Endothelial cell of umbilical vein (primary cell): Measurements from ENCODE around the gene MGST1. TPM values are rescaled to one million over a fixed set of nuclear protein-coding genes. Genes with fewer than 3 reads are reported as not detected.

ENCODE experiments used
- BruUV-seq: library from RNA; stranded (reverse); fragments of 400-500 nt; replicated peaks from 2 replicates; lab custom pipeline; 2021; lab: Mats Ljungman, UMichigan
- CTCF ChIA-PET: fragments of 300-600, 350-600 bp; sonication (Branson Sonifier 250); formaldehyde crosslinking; loops from one replicate; lab custom pipeline; 2021; ENCODE audit warnings: antibody characterized with exemption, inconsistent platforms; lab: Charles Lee
- POLR2A ChIA-PET: fragments of 300-600, 350-600 bp; sonication (Branson Sonifier 250); formaldehyde crosslinking; loops from one replicate; lab custom pipeline; 2021; ENCODE audit warnings: antibody characterized with exemption, inconsistent platforms; lab: Charles Lee
- DNase-seq: peaks from one replicate; pipeline ENCODE4 v3.0.0-alpha.2; 2011; ENCODE audit warnings: low read depth, low spot score
- FAIRE-seq: peaks from 2 replicates; lab custom pipeline; 2011; peaks lifted over from hg19 to GRCh38; lab: Jason Lieb, UNC
- H2AFZ ChIP-seq: 2 replicates; pipeline ENCODE4 v1.6.0; 2012; ENCODE audit warnings: low read depth, low read length, control low read depth, inconsistent platforms
- H3K27ac ChIP-seq: 2 replicates; pipeline ENCODE4 v1.5.1; 2011; ENCODE audit warnings: low read depth, mild to moderate bottlenecking, control low read depth, low read length, moderate library complexity; ENCODE audit not compliant: insufficient read depth
- H3K27me3 ChIP-seq, 2 experiments: 2 replicates each; pipeline versions ENCODE4 v1.6.0 to v1.6.1; 2011; ENCODE audit warnings: low read length in 2 of 2, mixed read lengths in 1 of 2; ENCODE audit not compliant: control insufficient read depth in 2 of 2, insufficient read depth in 2 of 2
- H3K36me3 ChIP-seq, 2 experiments: 2 replicates in 1 of 2; 3 replicates in 1 of 2; pipeline ENCODE4 v1.5.1; 2011; ENCODE audit warnings: low read length in 2 of 2, mild to moderate bottlenecking in 1 of 2, moderate library complexity in 1 of 2; ENCODE audit not compliant: control insufficient read depth in 2 of 2, insufficient read depth in 2 of 2; ENCODE audit errors: extremely low read depth in 1 of 2
- H3K4me1 ChIP-seq: 3 replicates; pipeline ENCODE4 v1.5.1; 2011; ENCODE audit warnings: mild to moderate bottlenecking, low read length; ENCODE audit not compliant: control insufficient read depth, insufficient read depth; ENCODE audit errors: extremely low read depth
- H3K4me2 ChIP-seq: 2 replicates; pipeline ENCODE4 v1.6.1; 2011; ENCODE audit warnings: low read length, control low read depth, mixed read lengths; ENCODE audit not compliant: insufficient read depth
- H3K4me3 ChIP-seq, 3 experiments: fragments of 200-600 bp in 1 of 3; sonication (generic), shearing (Covaris generic) in 1 of 3; replicated peaks in 1 of 3; 2 replicates each; pipeline ENCODE4 v1.5.1; 2011 to 2016; ENCODE audit warnings: control low read depth in 3 of 3, low read length in 3 of 3, mild to moderate bottlenecking in 2 of 3, inconsistent platforms in 1 of 3, low read depth in 1 of 3, moderate library complexity in 1 of 3; ENCODE audit not compliant: insufficient read depth in 1 of 3
- H3K79me2 ChIP-seq: 2 replicates; pipeline ENCODE4 v1.6.0; 2012; ENCODE audit warnings: low read length, inconsistent platforms; ENCODE audit not compliant: control insufficient read depth, insufficient read depth
- H3K9ac ChIP-seq: replicated peaks from 2 replicates; pipeline ENCODE3; 2011; ENCODE audit warnings: low read length, control low read depth; ENCODE audit not compliant: insufficient read depth; ENCODE audit errors: extremely low read depth
- H3K9me1 ChIP-seq: replicated peaks from 3 replicates; pipeline ENCODE4 v1.6.0; 2011; ENCODE audit warnings: mild to moderate bottlenecking, low read length; ENCODE audit not compliant: control insufficient read depth, insufficient read depth; ENCODE audit errors: extremely low read depth
- H3K9me3 ChIP-seq: replicated peaks from 2 replicates; pipeline ENCODE4 v1.5.1; 2012; ENCODE audit warnings: low read length, inconsistent platforms; ENCODE audit not compliant: control insufficient read depth, insufficient read depth
- H4K20me1 ChIP-seq: replicated peaks from 2 replicates; pipeline ENCODE3; 2011; ENCODE audit warnings: mild to moderate bottlenecking, low read length; ENCODE audit not compliant: control insufficient read depth, insufficient read depth; ENCODE audit errors: extremely low read depth
- CTCF ChIP-seq, 2 donors: IDR thresholded peaks; 1 replicate in 1 of 2; 2 replicates in 1 of 2; pipeline ENCODE4 v1.5.1; 2011; ENCODE audit warnings: low read length in 2 of 2, mild to moderate bottlenecking in 2 of 2, moderate library complexity in 2 of 2, control low read depth in 1 of 2, inconsistent platforms in 1 of 2, low read depth in 1 of 2; ENCODE audit not compliant: insufficient read depth in 1 of 2; ENCODE audit errors: extremely low read depth in 1 of 2
- EZH2 ChIP-seq: IDR thresholded peaks from 2 replicates; pipeline ENCODE4 v1.6.1; 2012; ENCODE audit warnings: borderline replicate concordance, low read depth, mild to moderate bottlenecking, moderate library complexity, low read length, inconsistent platforms; ENCODE audit not compliant: severe bottlenecking
- FOS ChIP-seq: IDR thresholded peaks from 2 replicates; pipeline ENCODE4 v1.6.1; 2011; ENCODE audit warnings: mild to moderate bottlenecking, low read length, moderate library complexity, borderline replicate concordance; ENCODE audit not compliant: insufficient read depth
- GATA2 ChIP-seq: IDR thresholded peaks from 2 replicates; pipeline ENCODE4 v1.7.0; 2011; ENCODE audit warnings: low read depth, mild to moderate bottlenecking, moderate library complexity, mixed read lengths, low read length; ENCODE audit not compliant: insufficient read length, insufficient read depth
- JUN ChIP-seq: IDR thresholded peaks from 2 replicates; pipeline ENCODE4 v1.6.1; 2011; ENCODE audit warnings: borderline replicate concordance, low read depth; ENCODE audit not compliant: insufficient read length, insufficient read depth
- MAX ChIP-seq: IDR thresholded peaks from 2 replicates; pipeline ENCODE4 v1.6.1; 2011; ENCODE audit not compliant: insufficient read depth, insufficient read length
- MYC ChIP-seq: IDR thresholded peaks from one replicate; pipeline ENCODE4 v1.6.1; 2011; ENCODE audit warnings: mild to moderate bottlenecking, low read depth, low read length
- POLR2A ChIP-seq: IDR thresholded peaks from 2 replicates; pipeline ENCODE4 v1.6.1; 2012; ENCODE audit warnings: low read depth, mild to moderate bottlenecking, control low read depth, low read length
- POLR2AphosphoS5 ChIP-seq: IDR thresholded peaks from 2 replicates; pipeline ENCODE4 v1.6.1; 2012; ENCODE audit warnings: low read depth, mild to moderate bottlenecking, control low read depth, low read length, moderate library complexity; ENCODE audit not compliant: insufficient read depth
- dilution Hi-C: fragments of 300-500 bp; cut with MboI; formaldehyde crosslinking; loops from one replicate; pipeline ENCODE4 v1.15.0; 2019; ENCODE audit warnings: low sequenced_read_pairs; ENCODE audit not compliant: extremely low pct_ligation_motif_present
- intact Hi-C: fragments of 100-400 bp; cut with micrococcal nuclease; formaldehyde crosslinking; loops from one replicate; pipeline ENCODE4 v1.10.0; 2022
- polyA plus RNA-seq, 4 experiments: library from polyadenylated mRNA; depleted of rRNA in 3 of 4; stranded (reverse) in 3 of 4; unstranded in 1 of 4; fragments of >200 nt; gene quantifications; 2 replicates each; pipeline versions ENCODE4 v1.2.1 to v1.2.3, GENCODE V29; 2011 to 2012; ENCODE audit warnings: missing spikeins in 1 of 4
- total RNA-seq: library from RNA; stranded (reverse); gene quantifications from 2 replicates; pipeline ENCODE4 v1.2.3, GENCODE V29; 2021

MGST1 gene
- total and polyA plus RNA-seq, 2 donors (not counting 3 experiments of a cell fraction or from before 2014, with no cell fraction given), result 131 to 170 TPM

GRCh38 chr12:16335838-16336237 lies 11.6 kb upstream of the MGST1 start:
- H3K36me3 ChIP-seq, result no peaks in the 10 kb centered on the region
- H2AFZ ChIP-seq, result no peak overlapping the region
- no peak overlapping the region for H3K4me3 ChIP-seq
- no peak overlapping the region for H3K27ac ChIP-seq
- no TSS peak for BruUV-seq
- H3K9me3 ChIP-seq, result no peaks in the 10 kb centered on the region
- no peak overlapping the region for H3K9ac ChIP-seq
- no peaks in the 10 kb centered on the region for H3K9me1 ChIP-seq
- no peaks in the 10 kb centered on the region for H3K4me1 ChIP-seq
- TF ChIP-seq GATA2, result no peak
- TF ChIP-seq FOS, result no peak
- no peak for TF ChIP-seq POLR2AphosphoS5
- TF ChIP-seq CTCF (IDR thresholded peaks at IDR 0.05; ENCODE audit: extremely low read depth in 1 of 2, insufficient read depth in 1 of 2, low read depth in 1 of 2, low read length in 2 of 2), result no peak
- no peak for TF ChIP-seq EZH2
- TF ChIP-seq JUN, result no peak
- TF ChIP-seq MAX, result no peak
- no peak for TF ChIP-seq POLR2A
- TF ChIP-seq MYC, result no peak
- no peaks in the 10 kb centered on the region for H4K20me1 ChIP-seq
- dilution Hi-C loops, result no loop called here
- H3K27me3 ChIP-seq, result peaks cover 3 to 5% of the 10 kb centered on the region in 2 experiments
- no peaks in the 10 kb centered on the region for H3K79me2 ChIP-seq
- H3K4me2 ChIP-seq, result no peak overlapping the region
- intact Hi-C loops, result no loop called here
- POLR2A ChIA-PET, result no interaction called here
- CTCF ChIA-PET, result no interaction called here
- no peak for DNase-seq
- no peak for FAIRE-seq
